ENCODE data around the gene PURA.

Gene PURA

DNA sequence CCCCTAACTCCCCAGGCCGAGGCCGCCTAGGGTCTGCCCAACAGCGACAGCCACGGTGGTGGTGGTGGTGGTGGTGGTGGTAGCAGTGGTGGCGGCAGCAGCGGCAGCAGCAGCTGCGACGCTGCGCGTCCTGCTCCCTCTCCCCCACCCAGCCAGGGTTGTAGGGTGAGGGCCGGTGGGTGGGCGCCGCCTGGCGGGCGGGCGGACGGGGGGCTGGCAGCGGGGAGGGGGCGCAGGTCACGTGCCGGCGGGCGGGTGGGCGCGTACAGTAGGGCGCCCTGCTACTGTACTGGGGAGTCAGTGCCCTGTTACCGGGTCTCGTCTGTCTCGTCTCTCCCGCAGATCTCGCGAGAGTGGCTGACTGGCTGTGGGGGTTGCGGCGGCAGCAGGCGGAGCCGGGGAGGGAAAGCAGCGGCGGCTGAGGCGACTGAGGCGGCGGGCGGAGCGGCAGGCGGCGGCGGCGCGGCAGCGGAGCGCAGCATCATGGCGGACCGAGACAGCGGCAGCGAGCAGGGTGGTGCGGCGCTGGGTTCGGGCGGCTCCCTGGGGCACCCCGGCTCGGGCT, at the start of gene PURA:
Gene PURA, plus strand, starts transcription at position 411 of the 565 bp plus-strand sequence. Its CDS starts 73 bp downstream, at position 484.
- H3K36me3 Mint-ChIP-seq (ENCODE audit: low read depth) = peaks cover 9% of the 10 kb centered on the region
- peaks cover 41% of the 10 kb centered on the region for H3K4me1 Mint-ChIP-seq (ENCODE audit: low read depth)
- H3K4me3 Mint-ChIP-seq = peak within 1 kb of the TSS; percentile 92
- peak within 1 kb of the TSS; percentile 94 for H3K27ac Mint-ChIP-seq
- no peaks in the 10 kb centered on the region for H3K9me3 Mint-ChIP-seq
- H3K27me3 Mint-ChIP-seq (ENCODE audit: low read depth) = peaks cover 42% of the 10 kb centered on the region

DNA sequence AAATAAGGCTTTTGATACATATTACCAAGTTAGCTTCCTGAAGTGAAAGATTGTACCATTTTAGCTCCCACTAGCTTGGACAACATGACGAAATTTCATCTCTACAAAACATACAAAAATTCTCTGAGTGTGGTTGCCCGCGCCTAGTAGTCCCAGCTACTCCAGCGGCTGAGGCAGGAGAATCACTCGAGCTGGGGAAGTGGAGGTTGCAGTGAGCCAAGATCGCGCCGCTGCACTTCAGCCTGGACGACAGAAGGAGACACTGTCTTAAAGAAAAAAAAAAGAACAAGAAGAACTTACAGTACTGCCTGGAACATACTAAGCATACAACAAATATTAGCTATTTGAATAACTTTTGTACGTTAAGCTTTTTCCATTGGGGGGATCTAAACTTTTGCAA, 41.1 kb upstream of the PURA start:
- Mint-ChIP-seq H3K27me3 (ENCODE audit: low read depth) (peaks cover 43% of the 10 kb centered on the region), H3K27ac (no peak overlapping the region), H3K4me1 (ENCODE audit: low read depth) (no peaks in the 10 kb centered on the region), H3K4me3 (no peak overlapping the region), H3K36me3 (ENCODE audit: low read depth) (no peaks in the 10 kb centered on the region), H3K9me3 (no peaks in the 10 kb centered on the region)

DNA sequence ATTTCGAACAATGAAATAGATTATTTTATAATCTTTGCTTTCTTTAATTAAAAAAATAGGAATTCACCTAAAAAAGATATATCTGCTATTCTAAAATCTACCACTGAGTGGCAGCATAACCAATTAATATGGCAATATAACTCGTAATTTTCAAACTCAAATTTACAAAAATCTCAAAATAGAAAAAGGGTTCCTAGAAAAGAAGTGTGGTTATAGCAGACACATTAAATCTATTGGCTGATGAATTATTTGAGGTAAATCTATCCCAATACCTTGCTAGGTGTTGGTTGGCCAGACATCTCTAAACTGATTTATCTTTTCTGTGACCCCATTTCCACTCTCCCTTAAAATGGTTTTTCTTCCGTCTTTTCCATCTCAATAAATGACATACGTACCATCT, 40.6 kb upstream of the PURA start:
- H3K36me3 Mint-ChIP-seq (ENCODE audit: low read depth) = no peaks in the 10 kb centered on the region
- H3K4me1 Mint-ChIP-seq (ENCODE audit: low read depth) = no peaks in the 10 kb centered on the region
- no peak overlapping the region for H3K4me3 Mint-ChIP-seq
- H3K27ac Mint-ChIP-seq = no peak overlapping the region
- peaks cover 38% of the 10 kb centered on the region for H3K27me3 Mint-ChIP-seq (ENCODE audit: low read depth)
- H3K9me3 Mint-ChIP-seq = no peaks in the 10 kb centered on the region

- H3K4me3 Mint-ChIP-seq = no peak overlapping the region
- no peak overlapping the region for H3K27ac Mint-ChIP-seq
- no peaks in the 10 kb centered on the region for H3K9me3 Mint-ChIP-seq
- no peaks in the 10 kb centered on the region for H3K36me3 Mint-ChIP-seq (ENCODE audit: low read depth)
- peaks cover 28% of the 10 kb centered on the region for H3K27me3 Mint-ChIP-seq (ENCODE audit: low read depth)
- no peaks in the 10 kb centered on the region for H3K4me1 Mint-ChIP-seq (ENCODE audit: low read depth)
Observed at GRCh38 chr5:140075371-140075770, 38.5 kb upstream of the PURA start.

GRCh38 chr5:140076142-140076541, 37.8 kb upstream of the PURA start:
- Mint-ChIP-seq H3K4me1 (ENCODE audit: low read depth) (no peaks in the 10 kb centered on the region), H3K27me3 (ENCODE audit: low read depth) (peaks cover 26% of the 10 kb centered on the region), H3K36me3 (ENCODE audit: low read depth) (no peaks in the 10 kb centered on the region), H3K27ac (no peak overlapping the region), H3K9me3 (no peaks in the 10 kb centered on the region), H3K4me3 (no peak overlapping the region)

GRCh38 chr5:140076788-140077187, 37.1 kb upstream of the PURA start:
- Mint-ChIP-seq H3K4me1 (ENCODE audit: low read depth) (no peaks in the 10 kb centered on the region), H3K27ac (no peak overlapping the region), H3K9me3 (no peaks in the 10 kb centered on the region), H3K4me3 (no peak overlapping the region), H3K27me3 (ENCODE audit: low read depth) (peaks cover 21% of the 10 kb centered on the region), H3K36me3 (ENCODE audit: low read depth) (no peaks in the 10 kb centered on the region)

DNA sequence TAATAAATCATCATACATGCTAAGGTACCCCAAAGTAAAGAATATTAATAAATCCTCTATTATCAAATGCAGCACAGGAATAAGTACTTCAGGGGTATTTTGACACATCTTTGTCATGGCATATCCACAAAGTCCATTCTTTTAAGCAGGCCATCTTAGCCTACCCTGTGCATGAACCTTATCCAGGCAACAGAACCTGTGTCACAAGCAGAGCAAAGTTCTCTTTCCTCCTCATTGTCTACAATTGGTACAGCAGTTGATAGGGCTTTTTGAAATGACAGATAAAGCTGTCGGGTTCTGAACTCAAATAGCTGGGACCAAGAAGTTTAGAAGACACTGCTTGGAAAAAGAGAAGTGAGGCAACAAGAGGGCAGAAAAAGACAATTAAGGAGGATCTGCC, 30.8 kb upstream of the PURA start:
- Mint-ChIP-seq H3K36me3 (ENCODE audit: low read depth) (no peaks in the 10 kb centered on the region), H3K27me3 (ENCODE audit: low read depth) (peaks cover 43% of the 10 kb centered on the region), H3K9me3 (no peaks in the 10 kb centered on the region), H3K27ac (no peak overlapping the region), H3K4me3 (no peak overlapping the region), H3K4me1 (ENCODE audit: low read depth) (no peaks in the 10 kb centered on the region)

GRCh38 chr5:140083650-140084049, 30.3 kb upstream of the PURA start:
- no peak overlapping the region for H3K4me3 Mint-ChIP-seq
- no peaks in the 10 kb centered on the region for H3K4me1 Mint-ChIP-seq (ENCODE audit: low read depth)
- no peaks in the 10 kb centered on the region for H3K36me3 Mint-ChIP-seq (ENCODE audit: low read depth)
- no peaks in the 10 kb centered on the region for H3K9me3 Mint-ChIP-seq
- H3K27ac Mint-ChIP-seq = no peak overlapping the region
- peaks cover 43% of the 10 kb centered on the region for H3K27me3 Mint-ChIP-seq (ENCODE audit: low read depth)

DNA sequence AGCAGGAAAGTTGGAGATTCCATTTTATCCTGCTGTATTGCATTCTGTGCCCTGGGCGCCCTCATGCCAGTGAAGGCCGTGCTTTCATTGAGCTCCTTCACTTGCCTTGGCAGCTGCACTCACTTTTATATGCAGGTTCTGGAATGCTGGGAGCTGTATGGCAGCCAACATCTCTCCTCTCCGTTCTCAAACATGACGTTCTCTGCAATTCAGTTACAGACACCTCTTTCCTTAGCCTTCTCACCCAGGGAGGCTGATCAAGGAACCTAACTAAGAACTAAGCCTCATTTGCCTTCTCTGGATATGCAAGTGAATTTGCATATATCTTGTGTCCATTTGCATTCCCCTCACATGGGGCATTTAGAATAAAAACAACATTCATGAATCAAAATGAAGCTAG, 29.4 kb upstream of the PURA start:
- H3K27ac Mint-ChIP-seq = no peak overlapping the region
- H3K36me3 Mint-ChIP-seq (ENCODE audit: low read depth) = no peaks in the 10 kb centered on the region
- peaks cover 45% of the 10 kb centered on the region for H3K27me3 Mint-ChIP-seq (ENCODE audit: low read depth)
- H3K4me3 Mint-ChIP-seq = no peak overlapping the region
- no peaks in the 10 kb centered on the region for H3K4me1 Mint-ChIP-seq (ENCODE audit: low read depth)
- peaks cover 6% of the 10 kb centered on the region for H3K9me3 Mint-ChIP-seq

DNA sequence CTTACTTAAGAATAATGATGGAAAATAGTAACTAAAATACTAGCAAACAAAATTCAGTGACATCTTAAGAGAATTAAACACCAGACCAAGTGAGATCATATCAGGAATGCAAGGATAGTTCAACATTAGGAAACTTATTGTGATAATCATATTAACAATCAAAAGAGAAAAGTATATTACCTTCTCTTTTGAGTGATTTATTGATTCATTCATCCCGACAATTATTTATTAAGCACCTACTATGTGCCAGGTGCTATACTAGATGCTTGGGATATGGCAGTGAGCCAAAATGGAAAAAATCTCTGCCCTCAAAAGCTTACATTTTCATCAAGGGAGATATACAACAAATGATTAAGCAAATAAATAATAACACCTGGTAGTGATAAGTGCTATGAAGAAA, 23.7 kb upstream of the PURA start:
- no peak overlapping the region for H3K27ac Mint-ChIP-seq

DNA sequence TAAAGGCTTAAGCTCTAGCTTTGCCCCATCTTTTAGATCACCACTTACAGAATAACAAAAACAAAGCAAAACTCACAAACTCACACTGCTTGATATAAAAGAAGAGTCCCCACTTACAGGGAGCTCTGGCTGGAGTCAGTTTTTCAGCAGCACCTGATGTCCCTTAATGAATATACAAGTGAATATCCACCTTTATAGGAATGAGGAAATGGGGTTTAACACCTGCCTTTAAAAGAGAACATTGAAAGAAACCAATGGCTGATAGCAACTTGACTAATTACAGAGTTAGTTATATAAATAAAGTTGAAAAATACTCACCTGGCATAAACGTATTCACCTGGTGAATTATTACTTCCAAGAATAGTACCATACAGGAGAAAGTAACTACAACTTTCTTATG, 20.7 kb upstream of the PURA start:
- Mint-ChIP-seq H3K9me3 (peaks cover 24% of the 10 kb centered on the region), H3K4me1 (ENCODE audit: low read depth) (no peaks in the 10 kb centered on the region), H3K36me3 (ENCODE audit: low read depth) (no peaks in the 10 kb centered on the region), H3K27ac (no peak overlapping the region), H3K27me3 (ENCODE audit: low read depth) (peaks cover 38% of the 10 kb centered on the region), H3K4me3 (no peak overlapping the region)

More for the DNA sequence above, 23.7 kb upstream of the PURA start:
- H3K9me3 Mint-ChIP-seq = peaks cover 24% of the 10 kb centered on the region
- peaks cover 43% of the 10 kb centered on the region for H3K27me3 Mint-ChIP-seq (ENCODE audit: low read depth)
- no peaks in the 10 kb centered on the region for H3K4me1 Mint-ChIP-seq (ENCODE audit: low read depth)
- no peak overlapping the region for H3K4me3 Mint-ChIP-seq
- no peaks in the 10 kb centered on the region for H3K36me3 Mint-ChIP-seq (ENCODE audit: low read depth)

DNA sequence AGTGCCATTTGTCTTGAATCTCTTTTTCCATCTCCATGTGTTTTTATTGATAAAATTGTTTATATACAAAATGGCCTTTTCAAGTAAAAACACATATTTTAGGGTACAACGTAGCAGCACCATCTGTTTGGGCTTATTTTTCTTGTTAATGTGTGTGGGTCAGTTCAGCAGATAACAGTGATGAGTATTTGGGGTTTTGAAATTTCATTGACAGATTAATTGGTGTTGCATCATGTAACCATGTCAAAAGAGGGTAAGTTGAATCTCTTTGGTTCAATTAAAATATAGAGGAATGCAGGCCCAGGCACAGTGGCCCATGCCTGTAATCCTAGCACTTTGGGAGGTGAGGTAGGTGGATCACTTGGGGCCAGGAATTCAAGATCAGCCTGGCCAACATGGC, 20.0 kb upstream of the PURA start:
- Mint-ChIP-seq H3K27me3 (ENCODE audit: low read depth) (peaks cover 38% of the 10 kb centered on the region), H3K9me3 (peaks cover 24% of the 10 kb centered on the region), H3K36me3 (ENCODE audit: low read depth) (no peaks in the 10 kb centered on the region), H3K4me3 (no peak overlapping the region), H3K4me1 (ENCODE audit: low read depth) (no peaks in the 10 kb centered on the region), H3K27ac (no peak overlapping the region)

GRCh38 chr5:140094889-140095288, 19.0 kb upstream of the PURA start:
- H3K36me3 Mint-ChIP-seq (ENCODE audit: low read depth) = no peaks in the 10 kb centered on the region
- H3K27me3 Mint-ChIP-seq (ENCODE audit: low read depth) = peaks cover 32% of the 10 kb centered on the region
- no peaks in the 10 kb centered on the region for H3K4me1 Mint-ChIP-seq (ENCODE audit: low read depth)
- no peak overlapping the region for H3K27ac Mint-ChIP-seq
- no peak overlapping the region for H3K4me3 Mint-ChIP-seq
- H3K9me3 Mint-ChIP-seq = peaks cover 17% of the 10 kb centered on the region

- no peak overlapping the region for H3K27ac Mint-ChIP-seq
Observed at GRCh38 chr5:140101179-140101578, 12.7 kb upstream of the PURA start.

DNA sequence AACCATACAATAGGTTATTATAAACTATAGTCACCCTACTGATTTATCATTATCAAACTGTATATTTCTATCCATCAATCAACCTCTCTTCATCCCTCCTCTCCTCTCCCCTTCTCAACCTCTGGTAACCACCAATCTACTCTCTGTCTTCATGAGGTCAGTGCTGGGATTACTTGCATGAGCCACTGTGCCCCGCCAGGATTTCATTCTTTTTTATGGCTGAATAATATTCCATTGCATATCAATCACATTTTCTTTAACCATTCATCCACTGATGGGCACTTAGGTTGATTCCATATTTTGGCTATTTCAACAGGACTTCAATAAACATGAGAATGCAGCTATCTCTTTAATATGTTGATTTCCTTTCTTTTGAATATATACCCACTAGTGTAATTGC, 10.8 kb upstream of the PURA start:
- Mint-ChIP-seq H3K36me3 (ENCODE audit: low read depth) (no peaks in the 10 kb centered on the region), H3K27ac (no peak overlapping the region), H3K4me3 (no peak overlapping the region), H3K27me3 (ENCODE audit: low read depth) (peaks cover 56% of the 10 kb centered on the region), H3K4me1 (ENCODE audit: low read depth) (peaks cover 11% of the 10 kb centered on the region), H3K9me3 (no peaks in the 10 kb centered on the region)

More at GRCh38 chr5:140101179-140101578, 12.7 kb upstream of the PURA start:
- Mint-ChIP-seq H3K27me3 (ENCODE audit: low read depth) (peaks cover 52% of the 10 kb centered on the region), H3K36me3 (ENCODE audit: low read depth) (no peaks in the 10 kb centered on the region), H3K4me3 (no peak overlapping the region), H3K9me3 (no peaks in the 10 kb centered on the region), H3K4me1 (ENCODE audit: low read depth) (no peaks in the 10 kb centered on the region)

DNA sequence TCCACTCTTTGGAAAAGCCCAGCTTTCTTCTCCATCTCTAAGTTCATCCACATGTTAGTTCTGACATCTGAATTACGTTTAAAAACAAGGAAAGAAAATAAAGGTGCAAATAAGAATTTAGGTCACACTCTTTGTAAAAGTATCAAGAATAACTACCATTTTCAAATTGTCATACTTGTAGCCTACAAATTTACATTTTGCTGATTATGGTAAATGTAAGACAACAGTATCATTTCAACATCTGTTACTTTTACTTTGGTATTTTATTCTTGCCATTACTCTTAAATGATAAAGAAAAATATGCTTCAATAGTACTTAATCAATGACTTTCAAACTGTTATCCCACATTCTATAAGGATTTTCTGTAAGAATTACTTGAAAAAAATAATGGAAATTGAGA, 9.8 kb upstream of the PURA start:
- Mint-ChIP-seq H3K4me1 (ENCODE audit: low read depth) (peaks cover 18% of the 10 kb centered on the region), H3K27ac (no peak overlapping the region), H3K9me3 (no peaks in the 10 kb centered on the region), H3K4me3 (no peak overlapping the region), H3K27me3 (ENCODE audit: low read depth) (peaks cover 64% of the 10 kb centered on the region), H3K36me3 (ENCODE audit: low read depth) (peaks cover 1% of the 10 kb centered on the region)
